ENCODE measurements around the gene SLC7A6OS.

DNA sequence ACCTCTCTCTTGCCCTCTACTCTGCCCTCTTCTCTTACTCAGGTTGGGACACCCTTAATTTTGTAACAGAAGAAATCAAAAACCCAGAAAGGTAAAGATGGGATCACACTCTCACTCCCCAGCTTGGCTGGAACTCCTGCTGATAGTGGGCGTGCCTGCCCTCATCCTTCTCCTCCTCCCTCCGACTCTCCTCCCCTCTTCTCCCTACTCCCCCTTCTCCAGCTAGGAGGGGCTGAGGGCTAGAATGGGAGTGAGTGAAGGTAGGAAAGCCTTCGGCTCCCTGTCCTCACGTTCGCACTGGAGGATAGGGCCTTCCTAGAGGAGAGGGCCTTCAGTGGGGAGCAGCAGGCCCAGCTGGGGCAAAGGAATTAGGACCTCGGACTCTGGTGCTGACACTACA is 20.3 kb downstream of the SLC7A6OS start:
- TF ChIP-seq CTCF (IDR thresholded peaks at IDR 0.05; ENCODE audit: poor library complexity), result no peak
- TF ChIP-seq EZH2phosphoT487 (IDR thresholded peaks at IDR 0.05; ENCODE audit: low read depth, severe bottlenecking, unreplicated experiment), result no peak
